D721Med (cell line): ENCODE data around the gene ITGA11.
"Not testable (repeated sequence)": the region's sequence is repeated elsewhere in the genome, so short reads cannot be mapped to it uniquely, and the experiment has no call there.

ENCODE experiments used
- DNase-seq: peaks from one replicate; pipeline ENCODE4 v3.0.0; 2011; ENCODE audit warnings: low spot score; ENCODE audit not compliant: insufficient read length
- FAIRE-seq: peaks from 2 replicates; lab custom pipeline; 2011; peaks lifted over from hg19 to GRCh38; lab: Jason Lieb, UNC
- CTCF ChIP-seq: IDR thresholded peaks from 2 replicates; pipeline ENCODE4 v1.5.1; 2012; ENCODE audit warnings: mild to moderate bottlenecking, control low read depth; ENCODE audit not compliant: insufficient read depth; ENCODE audit errors: missing control alignments

ITGA11 gene

DNA sequence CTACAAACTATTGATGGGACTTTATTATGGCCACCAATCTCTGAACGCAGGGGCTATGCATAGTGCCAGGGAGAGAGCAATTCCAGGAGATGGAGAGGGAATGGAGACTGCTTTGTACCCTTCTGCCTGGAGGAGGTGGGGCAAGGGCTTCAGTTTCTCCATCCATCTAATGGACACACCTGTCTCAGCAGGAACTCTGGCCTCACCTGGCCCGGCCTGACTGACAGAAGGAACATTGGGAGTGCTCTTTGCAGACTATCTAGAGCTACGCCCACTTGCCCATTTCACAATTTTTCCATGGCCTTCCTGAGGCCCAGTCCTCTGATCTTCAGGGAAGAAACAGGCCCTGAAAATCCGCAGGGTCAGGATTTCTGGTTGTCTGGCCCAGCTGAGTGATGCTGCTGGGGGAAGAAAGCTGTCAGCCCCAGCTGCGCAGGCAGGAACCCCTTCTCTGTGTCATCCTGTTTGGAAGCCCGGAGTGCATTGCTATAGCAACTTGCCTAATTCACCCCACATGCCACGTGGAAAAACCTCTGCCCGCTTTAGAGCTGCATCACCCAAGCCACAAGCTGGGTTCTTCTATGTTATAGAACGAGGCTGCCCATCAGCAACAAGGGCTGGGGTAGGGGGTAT is 6.4 kb downstream of the ITGA11 start:
- DNase-seq, result no peak
- no peak for FAIRE-seq
- no peak for TF ChIP-seq CTCF

DNA sequence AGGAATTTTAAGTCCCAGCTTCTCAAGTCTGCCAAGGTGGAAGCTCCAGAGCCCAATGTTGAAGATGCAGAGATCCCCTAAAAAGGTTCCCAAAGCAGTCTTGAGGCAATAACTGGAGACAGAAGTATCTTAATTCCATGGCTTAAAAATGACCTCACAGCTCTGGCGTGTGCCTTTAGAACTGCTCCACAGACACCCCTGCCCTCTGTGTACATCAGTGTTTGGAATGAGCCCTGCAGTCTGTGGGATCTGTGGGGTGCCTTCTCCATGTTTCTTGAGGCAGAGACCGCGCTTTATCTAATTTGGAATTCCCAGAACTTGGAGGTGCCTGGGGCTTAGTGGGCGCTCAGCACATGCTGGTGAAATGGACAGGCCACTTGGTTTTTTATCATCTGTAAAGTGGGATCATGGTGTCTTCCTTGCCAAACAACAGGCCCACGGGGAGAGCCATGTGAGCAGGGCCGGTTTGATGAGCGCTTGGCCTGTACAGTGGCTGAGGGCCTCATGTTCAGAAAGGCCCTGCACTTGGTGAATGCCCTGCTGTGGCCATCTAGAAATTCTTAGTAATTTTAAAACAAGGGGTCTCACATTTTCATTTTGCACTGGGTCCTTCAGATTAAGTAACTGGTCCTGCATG is 7.1 kb downstream of the ITGA11 start:
- DNase-seq (no peak), FAIRE-seq (no peak)
- no peak for TF ChIP-seq CTCF

GRCh38 chr15:68423359-68424296 is 8.3 kb downstream of the ITGA11 start:
- DNase-seq (no peak), FAIRE-seq (no peak)
- TF ChIP-seq CTCF, result no peak

- FAIRE-seq, DNase-seq: not testable (repeated sequence)
Measured at GRCh38 chr15:68422403-68423145, 9.4 kb downstream of the ITGA11 start.

- DNase-seq, result no peak
- FAIRE-seq, result no peak
- no peak for TF ChIP-seq CTCF
Measured at GRCh38 chr15:68421798-68422402, 10.1 kb downstream of the ITGA11 start.

DNA sequence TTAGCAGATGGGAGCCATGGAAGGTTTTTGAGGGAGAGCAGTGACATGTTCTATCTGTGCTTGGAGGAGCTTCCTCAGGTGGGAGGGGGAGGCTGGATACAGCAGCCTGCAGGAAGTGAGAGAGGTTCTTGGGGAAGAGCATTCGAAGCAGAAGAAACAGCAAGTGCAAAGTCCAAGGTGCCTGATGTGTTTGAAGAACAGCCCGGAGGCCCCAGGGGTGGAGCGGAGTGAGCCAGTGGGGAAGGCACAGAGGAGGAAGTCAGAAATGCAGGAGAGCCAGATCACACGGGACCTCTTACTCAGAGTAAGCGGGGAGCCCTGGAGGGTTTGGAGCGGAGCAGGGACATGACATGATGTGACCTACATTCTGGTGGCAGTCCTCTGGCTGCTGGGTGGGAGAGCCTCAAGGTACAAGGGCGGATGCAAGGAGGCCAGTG is 10.8 kb downstream of the ITGA11 start:
- TF ChIP-seq CTCF, result no peak
- FAIRE-seq (no peak), DNase-seq (no peak)
